CD4-positive, CD25-positive, alpha-beta regulatory T cell (primary cell): ENCODE measurements around the gene TSPAN31. TPM values are rescaled to one million over a fixed set of nuclear protein-coding genes. Genes with fewer than 3 reads are reported as not detected.

Experiments used
- ATAC-seq, 2 donors: fragments of 150-1000 bp; cut with Tn5 transposase; one replicate each; pipeline ENCODE4 v1.10.0; 2021; ENCODE audit warnings: low read depth in 2 of 2, moderate number of reproducible peaks in 2 of 2, moderate library complexity in 1 of 2
- DNase-seq, 3 donors: peaks; one replicate each; pipeline versions ENCODE4 v3.0.0 to v3.0.0-alpha.2; 2012 to 2022; ENCODE audit warnings: mixed read lengths in 1 of 3
- H3K27ac ChIP-seq: one replicate; pipeline ENCODE4 v1.7.0; 2013; ENCODE audit warnings: mild to moderate bottlenecking, low read length; ENCODE audit not compliant: insufficient read depth, poor library complexity, severe bottlenecking
- H3K27me3 ChIP-seq: one replicate; pipeline ENCODE4 v1.7.0; 2013; ENCODE audit warnings: low read length; ENCODE audit not compliant: control insufficient read depth, insufficient read depth
- H3K36me3 ChIP-seq: one replicate; pipeline ENCODE4 v1.7.0; 2013; ENCODE audit warnings: mild to moderate bottlenecking, low read length, moderate library complexity; ENCODE audit not compliant: control insufficient read depth, insufficient read depth
- H3K4me1 ChIP-seq: 2 replicates; pipeline ENCODE4 v1.7.0; 2013; ENCODE audit warnings: mild to moderate bottlenecking, low read length; ENCODE audit not compliant: insufficient read depth, control insufficient read depth, poor library complexity, severe bottlenecking
- H3K4me3 ChIP-seq: one replicate; pipeline ENCODE4 v1.7.0; 2013; ENCODE audit warnings: low read depth, mild to moderate bottlenecking, low read length, moderate library complexity
- H3K9me3 ChIP-seq, 2 experiments: 1 replicate in 1 of 2; 2 replicates in 1 of 2; pipeline ENCODE4 v1.7.0; 2013; ENCODE audit warnings: low read length in 2 of 2, mild to moderate bottlenecking in 1 of 2, moderate library complexity in 1 of 2; ENCODE audit not compliant: control insufficient read depth in 2 of 2
- H3K27ac Mint-ChIP-seq, 3 donors: one replicate each; pipeline ENCODE4 v1.8.0; 2020 to 2022; ENCODE audit warnings: mild to moderate bottlenecking in 3 of 3, mixed read lengths in 3 of 3, moderate library complexity in 2 of 3
- H3K27me3 Mint-ChIP-seq: one replicate; pipeline ENCODE4 v1.8.0; 2022; ENCODE audit warnings: mild to moderate bottlenecking, mixed read lengths
- H3K36me3 Mint-ChIP-seq: one replicate; pipeline ENCODE4 v1.8.0; 2020; ENCODE audit warnings: mixed read lengths
- H3K4me1 Mint-ChIP-seq, 4 donors: one replicate each; pipeline ENCODE4 v1.8.0; 2020 to 2022; ENCODE audit warnings: mixed read lengths in 4 of 4, mild to moderate bottlenecking in 1 of 4
- H3K4me3 Mint-ChIP-seq, 4 donors: one replicate each; pipeline ENCODE4 v1.8.0; 2020 to 2022; ENCODE audit warnings: mild to moderate bottlenecking in 4 of 4, mixed read lengths in 4 of 4, moderate library complexity in 3 of 4
- H3K9me3 Mint-ChIP-seq, 7 donors: one replicate each; pipeline ENCODE4 v1.8.0; 2020 to 2022; ENCODE audit warnings: mixed read lengths in 7 of 7, mild to moderate bottlenecking in 3 of 7, moderate library complexity in 2 of 7
- polyA plus RNA-seq, 4 donors: library from polyadenylated mRNA; unstranded; fragments of 300-500 nt; fragmentation: Illumina TruSeq; gene quantifications; one replicate each; pipeline ENCODE4 v1.2.3, GENCODE V29; 2021
- total RNA-seq: library from RNA; stranded (reverse); gene quantifications from one replicate; pipeline ENCODE4 v1.2.3, GENCODE V29; 2022

TSPAN31 gene
- total and polyA plus RNA-seq, 5 donors from 2014 or later = 8.7 to 48.9 (median 38.9) TPM

DNA sequence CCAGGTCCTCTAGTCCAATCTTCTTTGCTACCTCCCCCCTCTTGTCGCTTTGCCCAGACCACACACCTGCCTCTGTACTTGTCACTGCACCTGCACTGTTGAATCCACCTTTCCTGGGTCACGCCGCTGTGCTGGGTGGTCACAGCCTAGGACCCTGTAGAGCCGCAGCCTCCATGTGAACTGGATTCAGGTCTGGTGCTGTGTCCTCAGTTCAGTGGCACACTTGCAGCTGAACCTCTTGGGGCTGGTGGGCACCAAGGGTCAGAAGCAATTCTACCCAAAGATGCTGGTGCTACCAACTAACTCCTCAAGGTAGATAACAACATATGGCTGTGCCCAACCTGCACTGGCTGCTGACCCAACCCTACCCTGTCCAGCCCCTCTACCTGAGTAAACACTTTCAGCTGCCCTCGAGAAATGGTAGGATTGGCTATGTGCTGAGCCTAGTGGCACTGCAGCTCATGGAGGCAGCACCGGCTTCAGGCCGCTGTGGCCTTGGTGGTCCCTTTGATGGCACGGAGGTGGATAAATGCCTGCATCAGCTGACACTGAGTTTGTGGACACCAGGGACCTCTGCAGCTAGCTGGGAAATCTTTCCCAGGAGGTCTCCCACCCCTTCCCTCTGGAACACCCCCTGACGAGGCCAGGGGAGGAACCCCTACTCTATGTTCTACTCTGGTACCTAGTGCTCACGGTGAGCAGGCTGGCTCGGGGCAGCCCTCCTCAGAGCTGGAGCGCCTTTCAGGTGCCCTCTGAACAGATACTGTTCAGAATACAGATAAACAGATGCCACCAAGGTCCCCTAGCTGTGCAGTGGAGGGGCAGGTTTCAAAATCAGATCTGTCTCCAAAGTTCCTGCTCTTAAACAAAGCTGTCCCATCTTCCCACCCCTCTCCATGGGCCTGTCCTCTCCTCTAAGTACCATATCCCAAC lies 20.6 kb upstream of the TSPAN31 start:
- H3K4me1 ChIP-seq = peaks cover 4% of the 10 kb centered on the region
- Mint-ChIP-seq H3K27me3 (peaks cover 5% of the 10 kb centered on the region), H3K36me3 (peaks cover 17% of the 10 kb centered on the region), H3K4me1 (peaks cover 0 to 22% (median 8%) of the 10 kb centered on the region in 4 donors), H3K9me3 (no peaks in the 10 kb centered on the region), H3K27ac (peak overlapping the region; percentile 21 to 74 (median 69)), H3K4me3 (peak overlapping the region in 1 of 4 donors; percentile 7)
- no peaks in the 10 kb centered on the region for H3K27me3 ChIP-seq
- DNase-seq = no peak
- H3K27ac ChIP-seq = no peak overlapping the region
- no peak overlapping the region for H3K4me3 ChIP-seq
- ATAC-seq = no peak
- H3K36me3 ChIP-seq = peaks cover 41% of the 10 kb centered on the region
- H3K9me3 ChIP-seq = no peaks in the 10 kb centered on the region

DNA sequence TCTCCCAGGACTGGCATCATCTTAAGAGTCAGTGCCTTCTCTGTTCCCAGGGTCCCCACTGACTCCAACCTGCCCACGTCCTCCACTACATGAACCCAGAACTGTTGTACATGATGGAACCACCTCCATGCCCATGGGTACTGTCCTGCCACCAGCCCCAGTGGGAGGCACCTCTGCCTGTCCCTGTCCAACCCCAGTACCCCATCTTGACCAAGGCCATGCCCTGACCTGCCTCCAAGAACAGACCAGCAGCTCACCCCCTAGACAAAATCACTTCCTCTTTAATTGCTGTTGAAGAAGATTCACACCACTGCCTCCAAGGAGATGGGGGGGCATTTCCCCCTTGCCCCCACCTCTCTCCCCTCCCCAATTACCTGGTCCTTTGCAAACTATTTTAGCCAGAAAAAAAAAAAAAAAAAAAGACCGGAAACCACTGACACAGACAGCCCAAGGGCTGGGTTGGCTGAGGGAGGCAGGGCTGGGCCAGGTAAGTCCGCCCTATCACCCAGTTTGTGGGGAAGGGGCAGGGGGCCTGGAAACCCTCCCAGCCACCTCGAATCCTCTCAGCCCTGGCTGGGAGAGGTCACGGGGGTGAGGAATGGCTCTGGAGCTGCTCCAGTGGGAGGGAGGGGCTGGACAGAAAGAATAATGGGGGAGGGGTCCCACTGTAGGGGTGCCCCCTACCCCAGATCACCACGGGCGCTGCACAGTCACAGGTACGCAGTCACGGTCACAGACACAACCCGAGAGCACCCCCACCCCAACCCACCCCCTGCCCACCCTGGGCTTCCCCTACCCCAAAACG lies 19.7 kb upstream of the TSPAN31 start:
- H3K4me3 Mint-ChIP-seq = no peak overlapping the region
- H3K27ac ChIP-seq = no peak overlapping the region

GRCh38 chr12:57725851-57726150 lies 19.0 kb upstream of the TSPAN31 start:
- ATAC-seq (no peak), DNase-seq (no peak)
- Mint-ChIP-seq H3K4me3 (no peak overlapping the region), H3K4me1 (peaks cover 0 to 22% (median 8%) of the 10 kb centered on the region in 4 donors), H3K9me3 (no peaks in the 10 kb centered on the region), H3K27me3 (peaks cover 5% of the 10 kb centered on the region), H3K27ac (no peak overlapping the region), H3K36me3 (peaks cover 20% of the 10 kb centered on the region)
- Histone ChIP-seq H3K27me3 (no peaks in the 10 kb centered on the region), H3K4me3 (no peak overlapping the region), H3K9me3 (no peaks in the 10 kb centered on the region), H3K27ac (no peak overlapping the region), H3K36me3 (peaks cover 42% of the 10 kb centered on the region), H3K4me1 (peaks cover 4% of the 10 kb centered on the region)

More for the DNA sequence above, 19.7 kb upstream of the TSPAN31 start:
- ATAC-seq = no peak
- Mint-ChIP-seq H3K27ac (peak overlapping the region; percentile 66 to 74 (median 69)), H3K27me3 (peaks cover 5% of the 10 kb centered on the region), H3K4me1 (peaks cover 0 to 22% (median 8%) of the 10 kb centered on the region in 4 donors), H3K36me3 (peaks cover 15% of the 10 kb centered on the region), H3K9me3 (no peaks in the 10 kb centered on the region)
- DNase-seq = no peak
- H3K9me3 ChIP-seq = no peaks in the 10 kb centered on the region
- H3K27me3 ChIP-seq = no peaks in the 10 kb centered on the region
- H3K4me1 ChIP-seq = peaks cover 4% of the 10 kb centered on the region
- no peak overlapping the region for H3K4me3 ChIP-seq
- peaks cover 41% of the 10 kb centered on the region for H3K36me3 ChIP-seq

DNA sequence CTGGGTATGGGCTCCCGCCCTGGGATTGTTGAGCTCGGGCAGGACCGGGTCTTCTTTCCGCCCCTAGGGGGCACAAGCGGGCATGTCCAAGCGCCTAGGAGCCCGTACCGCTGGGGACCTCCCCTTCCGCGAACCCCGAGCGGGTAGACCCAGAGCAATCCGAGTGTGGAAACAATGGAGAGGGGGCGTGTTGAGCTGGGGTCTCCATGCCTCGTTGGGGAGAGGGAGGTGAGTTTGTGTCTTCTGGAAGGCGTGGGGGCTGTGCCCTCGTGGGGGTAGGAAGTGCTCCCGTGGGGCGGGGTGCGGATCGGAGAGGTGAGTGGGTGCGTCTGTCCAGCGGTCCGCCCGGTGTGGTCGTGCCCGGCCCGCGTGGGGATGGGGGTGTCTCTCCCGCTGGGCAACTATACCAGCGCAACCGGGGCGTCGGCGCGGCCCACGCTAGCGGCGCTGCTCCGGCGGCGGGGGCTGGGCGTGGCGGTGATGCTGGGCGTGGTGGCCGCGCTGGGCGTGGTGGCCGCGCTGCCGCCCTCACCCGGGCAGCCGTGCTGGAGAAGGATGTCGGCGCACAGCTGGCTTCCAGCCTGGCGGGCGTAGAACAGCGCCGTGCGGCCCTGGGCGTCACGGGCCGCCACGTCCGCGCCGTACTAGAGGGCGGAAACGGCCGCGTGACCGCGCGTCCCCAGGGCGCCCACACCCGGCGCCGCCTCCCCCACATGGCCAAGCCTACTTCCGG lies 18.5 kb upstream of the TSPAN31 start:
- Histone ChIP-seq H3K4me3 (no peak overlapping the region), H3K27me3 (no peaks in the 10 kb centered on the region), H3K36me3 (peaks cover 44% of the 10 kb centered on the region), H3K9me3 (no peaks in the 10 kb centered on the region), H3K27ac (no peak overlapping the region), H3K4me1 (peaks cover 4% of the 10 kb centered on the region)
- Mint-ChIP-seq H3K9me3 (no peaks in the 10 kb centered on the region), H3K4me3 (peak overlapping the region in 2 of 4 donors; percentile 28 to 55), H3K36me3 (peaks cover 23% of the 10 kb centered on the region), H3K4me1 (peaks cover 0 to 22% (median 8%) of the 10 kb centered on the region in 4 donors), H3K27me3 (peaks cover 5% of the 10 kb centered on the region), H3K27ac (no peak overlapping the region)
- no peak for DNase-seq
- no peak for ATAC-seq

DNA sequence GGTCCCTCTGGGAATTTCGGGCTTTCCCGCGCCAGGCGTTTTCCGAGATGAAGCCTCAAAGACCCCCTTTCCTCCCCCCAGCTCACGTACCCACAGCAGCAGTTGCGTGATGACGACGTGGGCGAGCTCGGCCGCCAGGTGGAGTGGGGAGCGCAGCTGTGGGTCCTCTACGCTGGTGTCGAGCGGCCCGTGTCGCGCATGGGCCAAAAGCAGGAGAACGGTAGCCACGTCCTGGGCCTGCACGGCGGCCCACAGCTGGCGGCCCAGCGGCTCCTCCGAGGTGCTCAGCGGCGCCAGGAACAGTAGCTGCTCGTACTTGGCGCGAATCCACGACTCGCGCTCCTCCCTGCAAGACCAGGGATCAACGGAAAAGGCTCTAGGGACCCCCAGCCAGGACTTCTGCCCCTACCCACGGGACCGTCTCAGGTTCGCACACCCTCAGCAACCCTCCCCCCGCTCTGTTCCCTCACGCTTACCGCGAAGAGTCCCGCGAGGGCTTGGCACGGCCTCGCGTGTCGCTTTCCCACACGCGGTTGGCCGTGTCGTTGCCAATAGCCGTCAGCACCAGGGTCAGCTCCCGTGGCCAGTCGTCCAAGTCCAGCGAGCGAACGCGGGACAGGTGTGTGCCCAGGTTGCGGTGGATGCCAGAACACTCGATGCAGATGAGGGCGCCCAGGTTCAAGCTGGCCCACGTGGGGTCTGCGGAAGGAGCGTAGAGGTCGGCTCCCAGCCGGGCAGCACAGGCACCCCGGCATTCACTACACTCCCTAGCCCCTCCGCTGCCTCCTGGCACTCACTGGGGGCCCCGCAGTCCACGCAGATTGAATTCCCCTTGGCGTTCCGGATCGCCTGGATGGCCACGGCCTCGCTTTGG lies 17.7 kb upstream of the TSPAN31 start:
- no peaks in the 10 kb centered on the region for H3K27me3 ChIP-seq
- no peak overlapping the region for H3K27ac ChIP-seq
- no peak overlapping the region for H3K4me3 ChIP-seq
- Mint-ChIP-seq H3K4me1 (peaks cover 0 to 19% (median 8%) of the 10 kb centered on the region in 4 donors), H3K4me3 (no peak overlapping the region), H3K27me3 (no peaks in the 10 kb centered on the region), H3K9me3 (no peaks in the 10 kb centered on the region), H3K27ac (no peak overlapping the region), H3K36me3 (peaks cover 28% of the 10 kb centered on the region)
- ATAC-seq (no peak), DNase-seq (no peak)
- peaks cover 52% of the 10 kb centered on the region for H3K36me3 ChIP-seq
- H3K9me3 ChIP-seq = no peaks in the 10 kb centered on the region
- H3K4me1 ChIP-seq = peaks cover 4% of the 10 kb centered on the region

DNA sequence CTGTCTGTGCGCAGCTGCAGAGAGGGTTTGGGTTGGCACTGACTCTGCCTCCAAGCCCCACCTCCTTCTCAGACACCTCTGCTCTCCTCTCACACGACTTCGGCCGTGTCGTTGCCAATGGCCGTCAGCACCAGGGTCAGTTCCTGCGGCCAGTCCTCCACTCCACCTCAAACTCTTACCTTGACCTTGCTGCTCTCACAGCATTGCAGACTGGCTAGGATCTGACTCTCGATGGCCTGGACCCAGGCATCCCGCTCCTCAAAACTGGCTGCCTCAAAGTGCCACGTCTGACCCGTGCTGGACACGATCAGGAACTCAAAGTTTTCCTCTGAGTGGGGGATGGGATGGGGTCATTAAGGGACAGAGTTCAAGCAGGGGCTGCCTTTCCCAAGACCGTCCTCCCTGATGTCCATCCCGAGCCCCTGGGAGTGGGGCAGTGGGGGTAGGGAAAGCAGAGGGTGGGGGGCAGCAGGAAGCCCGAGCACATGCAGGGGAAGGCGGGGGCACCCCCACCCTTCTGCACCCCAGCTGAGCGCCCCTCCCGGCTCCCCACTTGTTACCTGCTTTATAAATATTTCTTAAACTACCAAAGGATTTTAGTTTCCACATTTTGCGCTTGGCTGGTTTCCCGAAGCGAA lies 17.0 kb upstream of the TSPAN31 start:
- peaks cover 0 to 16% (median 8%) of the 10 kb centered on the region in 4 donors for H3K4me1 Mint-ChIP-seq
- H3K27ac ChIP-seq = peak overlapping the region; percentile 14
- no peaks in the 10 kb centered on the region for H3K9me3 Mint-ChIP-seq
- H3K4me1 ChIP-seq = peaks cover 4% of the 10 kb centered on the region
- no peak overlapping the region for H3K4me3 Mint-ChIP-seq
- peak overlapping the region in 1 of 3 donors; percentile 23 for H3K27ac Mint-ChIP-seq
- H3K9me3 ChIP-seq = no peaks in the 10 kb centered on the region
- no peaks in the 10 kb centered on the region for H3K27me3 ChIP-seq
- H3K36me3 ChIP-seq = peaks cover 60% of the 10 kb centered on the region
- H3K27me3 Mint-ChIP-seq = no peaks in the 10 kb centered on the region
- ATAC-seq (no peak), DNase-seq (no peak)
- peaks cover 34% of the 10 kb centered on the region for H3K36me3 Mint-ChIP-seq
- H3K4me3 ChIP-seq = no peak overlapping the region
